ENCODE data around the gene ZNF136. TPM values are rescaled to one million over a fixed set of nuclear protein-coding genes. Genes with fewer than 3 reads are reported as not detected.

Gene ZNF136
- total and polyA plus RNA-seq, 2 of the 13 experiments (the other 11 are each of a cell fraction or from before 2014, with no cell fraction given) = 2.5 to 10.2 TPM

GRCh38 chr19:12139885-12140544 lies 22.9 kb upstream of the ZNF136 start, which contains the start of gene ZNF20 (continued):
- TF ChIP-seq, protein P1, sequence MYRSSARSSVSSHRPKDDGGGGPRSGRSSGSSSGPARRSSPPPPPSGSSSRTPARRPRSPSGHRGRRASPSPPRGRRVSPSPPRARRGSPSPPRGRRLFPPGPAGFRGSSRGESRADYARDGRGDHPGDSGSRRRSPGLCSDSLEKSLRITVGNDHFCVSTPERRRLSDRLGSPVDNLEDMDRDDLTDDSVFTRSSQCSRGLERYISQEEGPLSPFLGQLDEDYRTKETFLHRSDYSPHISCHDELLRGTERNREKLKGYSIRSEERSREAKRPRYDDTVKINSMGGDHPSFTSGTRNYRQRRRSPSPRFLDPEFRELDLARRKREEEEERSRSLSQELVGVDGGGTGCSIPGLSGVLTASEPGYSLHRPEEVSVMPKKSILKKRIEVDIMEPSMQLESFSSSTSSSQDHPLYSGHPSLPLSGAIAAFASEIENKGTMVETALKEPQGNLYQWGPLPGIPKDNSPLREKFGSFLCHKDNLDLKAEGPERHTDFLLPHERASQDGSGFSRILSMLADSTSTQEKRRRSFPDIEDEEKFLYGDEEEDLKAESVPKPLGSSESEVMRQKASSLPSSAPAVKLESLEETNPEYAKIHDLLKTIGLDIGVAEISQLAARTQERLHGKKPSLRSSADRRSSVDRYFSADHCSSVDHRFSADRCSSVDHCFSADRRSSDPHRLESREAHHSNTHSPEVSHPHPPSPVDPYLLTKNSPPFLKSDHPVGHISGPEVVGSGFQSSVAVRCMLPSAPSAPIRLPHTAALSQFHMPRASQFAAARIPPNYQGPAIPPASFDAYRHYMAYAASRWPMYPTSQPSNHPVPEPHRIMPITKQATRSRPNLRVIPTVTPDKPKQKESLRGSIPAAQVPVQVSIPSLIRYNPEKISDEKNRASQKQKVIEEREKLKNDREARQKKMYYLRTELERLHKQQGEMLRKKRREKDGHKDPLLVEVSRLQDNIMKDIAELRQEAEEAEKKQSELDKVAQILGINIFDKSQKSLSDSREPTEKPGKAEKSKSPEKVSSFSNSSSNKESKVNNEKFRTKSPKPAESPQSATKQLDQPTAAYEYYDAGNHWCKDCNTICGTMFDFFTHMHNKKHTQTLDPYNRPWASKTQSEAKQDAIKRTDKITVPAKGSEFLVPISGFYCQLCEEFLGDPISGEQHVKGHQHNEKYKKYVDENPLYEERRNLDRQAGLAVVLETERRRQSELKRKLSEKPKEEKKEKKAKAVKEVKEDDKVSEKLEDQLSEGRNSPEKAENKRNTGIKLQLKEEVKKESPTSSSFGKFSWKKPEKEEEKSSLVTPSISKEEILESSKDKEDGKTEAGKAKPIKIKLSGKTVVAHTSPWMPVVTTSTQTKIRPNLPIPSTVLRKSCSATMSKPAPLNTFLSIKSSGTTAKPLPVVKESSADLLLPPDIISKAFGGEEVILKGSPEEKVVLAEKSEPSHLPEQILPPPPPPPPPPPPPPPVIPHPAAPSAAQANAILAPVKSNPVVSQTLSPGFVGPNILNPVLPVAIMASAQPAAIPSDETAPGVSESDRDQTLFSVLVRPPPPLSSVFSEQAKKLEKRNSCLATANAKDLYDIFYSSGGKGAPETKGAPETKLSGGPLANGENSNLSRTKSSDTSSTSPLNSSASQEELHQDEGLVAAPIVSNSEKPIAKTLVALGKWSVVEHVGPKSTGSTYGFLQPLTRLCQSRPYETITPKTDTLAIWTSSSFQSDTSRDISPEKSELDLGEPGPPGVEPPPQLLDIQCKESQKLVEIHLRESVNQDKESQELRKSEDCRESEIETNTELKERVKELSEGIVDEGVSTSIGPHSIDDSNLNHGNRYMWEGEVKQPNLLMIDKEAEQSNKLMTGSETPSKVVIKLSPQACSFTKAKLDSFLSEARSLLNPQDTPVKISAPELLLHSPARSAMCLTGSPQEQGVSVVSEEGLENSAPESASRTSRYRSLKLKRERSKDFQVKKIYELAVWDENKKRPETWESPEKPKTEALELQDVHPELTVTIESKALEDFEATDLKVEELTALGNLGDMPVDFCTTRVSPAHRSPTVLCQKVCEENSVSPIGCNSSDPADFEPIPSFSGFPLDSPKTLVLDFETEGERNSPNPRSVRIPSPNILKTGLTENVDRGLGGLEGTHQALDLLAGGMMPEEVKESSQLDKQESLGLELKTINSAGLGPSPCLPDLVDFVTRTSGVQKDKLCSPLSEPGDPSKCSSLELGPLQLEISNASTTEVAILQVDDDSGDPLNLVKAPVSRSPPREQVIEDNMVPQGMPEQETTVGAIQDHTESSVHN (CRISPR knock-in tag; IDR thresholded peaks at IDR 0.05) = no peak
- no peak; the same call in 1 of the 2 replicates for TF ChIP-seq TFAP4 (IDR thresholded peaks at IDR 0.05; ENCODE audit: borderline replicate concordance, low read depth)
- TF ChIP-seq, protein P2, sequence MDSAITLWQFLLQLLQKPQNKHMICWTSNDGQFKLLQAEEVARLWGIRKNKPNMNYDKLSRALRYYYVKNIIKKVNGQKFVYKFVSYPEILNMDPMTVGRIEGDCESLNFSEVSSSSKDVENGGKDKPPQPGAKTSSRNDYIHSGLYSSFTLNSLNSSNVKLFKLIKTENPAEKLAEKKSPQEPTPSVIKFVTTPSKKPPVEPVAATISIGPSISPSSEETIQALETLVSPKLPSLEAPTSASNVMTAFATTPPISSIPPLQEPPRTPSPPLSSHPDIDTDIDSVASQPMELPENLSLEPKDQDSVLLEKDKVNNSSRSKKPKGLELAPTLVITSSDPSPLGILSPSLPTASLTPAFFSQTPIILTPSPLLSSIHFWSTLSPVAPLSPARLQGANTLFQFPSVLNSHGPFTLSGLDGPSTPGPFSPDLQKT (CRISPR knock-in tag; IDR thresholded peaks at IDR 0.05; ENCODE audit: borderline replicate concordance) = no peak; the same call in 1 of the 2 replicates
- TF ChIP-seq ZNF350 (CRISPR knock-in tag; IDR thresholded peaks at IDR 0.05; ENCODE audit: borderline replicate concordance, low read depth) = peak; percentile 56; the same call in 1 of the 2 replicates
- no peak for TF ChIP-seq ADNP (CRISPR knock-in tag; IDR thresholded peaks at IDR 0.05)
- TF ChIP-seq ZNF775 (CRISPR knock-in tag; IDR thresholded peaks at IDR 0.05; ENCODE audit: borderline replicate concordance) = no peak
- no peak for TF ChIP-seq ZNF652 (CRISPR knock-in tag; IDR thresholded peaks at IDR 0.05; ENCODE audit: borderline replicate concordance, low read depth)
- TF ChIP-seq ZNF383 (CRISPR knock-in tag; IDR thresholded peaks at IDR 0.05; ENCODE audit: borderline replicate concordance) = no peak
- no peak for TF ChIP-seq KDM5B (CRISPR knock-in tag; IDR thresholded peaks at IDR 0.05; ENCODE audit: borderline replicate concordance)
- TF ChIP-seq SIN3B (IDR thresholded peaks at IDR 0.05; ENCODE audit: low read length) = no peak
- peak; percentile 87 for TF ChIP-seq ZBED4 (CRISPR knock-in tag; IDR thresholded peaks at IDR 0.05; ENCODE audit: borderline replicate concordance)
- TF ChIP-seq ZNF704 (CRISPR knock-in tag; IDR thresholded peaks at IDR 0.05; ENCODE audit: borderline replicate concordance) = 0 out of 2 replicates have a peak, but pooled peaks have one; percentile 21

Data from HepG2 (cell line).